Ectodermal cell (in vitro differentiated cells): ENCODE results near the gene SORCS2.

Source experiments
- H3K27ac ChIP-seq: 2 replicates; pipeline ENCODE4 v1.7.0; 2013; ENCODE audit warnings: mild to moderate bottlenecking, low read depth, low read length; ENCODE audit not compliant: insufficient read depth, poor library complexity, severe bottlenecking
- H3K27me3 ChIP-seq: 2 replicates; pipeline ENCODE4 v1.7.0; 2013; ENCODE audit warnings: mild to moderate bottlenecking, low read length; ENCODE audit not compliant: insufficient read depth, control insufficient read depth, poor library complexity, severe bottlenecking
- H3K36me3 ChIP-seq: one replicate; pipeline ENCODE4 v1.7.0; 2013; ENCODE audit warnings: low read length; ENCODE audit not compliant: control insufficient read depth, insufficient read depth
- H3K4me1 ChIP-seq: one replicate; pipeline ENCODE4 v1.7.0; 2013; ENCODE audit warnings: low read length; ENCODE audit not compliant: control insufficient read depth, insufficient read depth
- H3K4me3 ChIP-seq: 2 replicates; pipeline ENCODE4 v1.7.0; 2013; ENCODE audit warnings: low read depth, low read length, control low read depth; ENCODE audit not compliant: insufficient read depth
- H3K9me3 ChIP-seq: 2 replicates; pipeline ENCODE4 v1.7.0; 2013; ENCODE audit warnings: mild to moderate bottlenecking, low read length, moderate library complexity; ENCODE audit not compliant: control insufficient read depth
- WGBS, 2 experiments: methylation state at CpG; one replicate each; pipeline ENCODE4 v1.1.7; 2013; ENCODE audit warnings: missing lambda C conversion rate in 2 of 2; 5-methylcytosine and 5-hydroxymethylcytosine counted together

The SORCS2 gene

GRCh38 chr4:7655511-7656243 lies 463.3 kb downstream of the SORCS2 start:
- Histone ChIP-seq H3K4me1 (peaks cover 40% of the 10 kb centered on the region), H3K4me3 (no peak overlapping the region), H3K9me3 (no peaks in the 10 kb centered on the region), H3K36me3 (no peaks in the 10 kb centered on the region), H3K27ac (no peak overlapping the region), H3K27me3 (peaks cover 8% of the 10 kb centered on the region)
- WGBS, 2 experiments: 48 to 50% methylated on average over 32 of the region's 32 CpGs

- H3K36me3 ChIP-seq: no peaks in the 10 kb centered on the region
- H3K4me3 ChIP-seq: no peak overlapping the region
- H3K9me3 ChIP-seq: no peaks in the 10 kb centered on the region
- H3K27me3 ChIP-seq: peaks cover 8% of the 10 kb centered on the region
- H3K27ac ChIP-seq: no peak overlapping the region
- peaks cover 40% of the 10 kb centered on the region for H3K4me1 ChIP-seq
- WGBS, 2 experiments: 82 to 83% methylated on average over 17 of the region's 17 CpGs
These were observed 464.0 kb downstream of the SORCS2 start for GRCh38 chr4:7656244-7656800.

DNA sequence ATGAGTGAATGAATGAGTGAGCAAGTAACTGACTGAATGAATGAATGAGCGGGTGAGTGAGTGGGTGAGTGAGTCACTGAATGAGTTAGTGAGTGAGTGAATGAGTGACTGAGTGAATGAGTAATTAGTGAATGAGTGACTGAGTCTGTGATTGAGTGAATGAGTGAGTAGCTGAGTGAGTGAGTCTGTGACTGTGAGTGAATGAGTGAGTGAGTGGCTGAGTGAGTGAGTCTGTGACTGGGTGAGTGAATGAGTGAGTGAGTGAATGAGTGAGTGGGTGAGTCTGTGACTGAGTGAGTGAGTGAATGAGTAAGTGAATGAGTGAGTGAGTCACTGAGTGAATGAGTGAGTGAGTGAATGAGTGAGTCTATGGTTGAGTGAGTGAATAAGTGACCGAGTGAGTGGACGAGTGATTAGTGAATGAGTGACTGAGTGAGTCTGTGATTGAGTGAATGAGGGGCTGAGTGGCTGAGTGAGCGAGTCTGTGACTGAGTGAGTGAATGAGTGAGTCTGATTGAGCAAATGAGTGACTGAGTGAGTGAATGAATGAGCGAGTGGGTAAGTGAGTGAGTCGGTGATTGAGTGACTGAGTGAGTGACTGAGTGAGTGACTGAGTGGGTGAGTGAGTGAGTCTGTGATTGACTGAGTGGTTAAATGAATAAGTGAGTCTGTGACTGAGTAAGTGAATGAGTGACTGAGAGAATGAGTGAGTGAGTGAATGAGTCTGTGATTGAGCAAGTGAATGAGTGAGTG lies 465.4 kb downstream of the SORCS2 start:
- Histone ChIP-seq H3K36me3 (no peaks in the 10 kb centered on the region), H3K27ac (no peak overlapping the region), H3K9me3 (no peaks in the 10 kb centered on the region), H3K4me1 (peaks cover 29% of the 10 kb centered on the region), H3K27me3 (peaks cover 8% of the 10 kb centered on the region), H3K4me3 (no peak overlapping the region)
- 93 to 96% methylated on average over 6 of the region's 6 CpGs for WGBS, 2 experiments

- peaks cover 8% of the 10 kb centered on the region for H3K27me3 ChIP-seq
- no peak overlapping the region for H3K4me3 ChIP-seq
- 88 to 90% methylated on average over 5 of the region's 5 CpGs for WGBS, 2 experiments
- no peaks in the 10 kb centered on the region for H3K9me3 ChIP-seq
- no peaks in the 10 kb centered on the region for H3K36me3 ChIP-seq
- H3K4me1 ChIP-seq: peaks cover 27% of the 10 kb centered on the region
- no peak overlapping the region for H3K27ac ChIP-seq
These were observed 466.2 kb downstream of the SORCS2 start for GRCh38 chr4:7658341-7659204.

- Histone ChIP-seq H3K4me3 (no peak overlapping the region), H3K27ac (no peak overlapping the region), H3K4me1 (peaks cover 23% of the 10 kb centered on the region), H3K27me3 (peaks cover 8% of the 10 kb centered on the region), H3K9me3 (no peaks in the 10 kb centered on the region), H3K36me3 (no peaks in the 10 kb centered on the region)
- WGBS, 2 experiments: 90 to 94% methylated on average over 8 of the region's 8 CpGs
These were observed 467.3 kb downstream of the SORCS2 start for GRCh38 chr4:7659429-7660175.

DNA sequence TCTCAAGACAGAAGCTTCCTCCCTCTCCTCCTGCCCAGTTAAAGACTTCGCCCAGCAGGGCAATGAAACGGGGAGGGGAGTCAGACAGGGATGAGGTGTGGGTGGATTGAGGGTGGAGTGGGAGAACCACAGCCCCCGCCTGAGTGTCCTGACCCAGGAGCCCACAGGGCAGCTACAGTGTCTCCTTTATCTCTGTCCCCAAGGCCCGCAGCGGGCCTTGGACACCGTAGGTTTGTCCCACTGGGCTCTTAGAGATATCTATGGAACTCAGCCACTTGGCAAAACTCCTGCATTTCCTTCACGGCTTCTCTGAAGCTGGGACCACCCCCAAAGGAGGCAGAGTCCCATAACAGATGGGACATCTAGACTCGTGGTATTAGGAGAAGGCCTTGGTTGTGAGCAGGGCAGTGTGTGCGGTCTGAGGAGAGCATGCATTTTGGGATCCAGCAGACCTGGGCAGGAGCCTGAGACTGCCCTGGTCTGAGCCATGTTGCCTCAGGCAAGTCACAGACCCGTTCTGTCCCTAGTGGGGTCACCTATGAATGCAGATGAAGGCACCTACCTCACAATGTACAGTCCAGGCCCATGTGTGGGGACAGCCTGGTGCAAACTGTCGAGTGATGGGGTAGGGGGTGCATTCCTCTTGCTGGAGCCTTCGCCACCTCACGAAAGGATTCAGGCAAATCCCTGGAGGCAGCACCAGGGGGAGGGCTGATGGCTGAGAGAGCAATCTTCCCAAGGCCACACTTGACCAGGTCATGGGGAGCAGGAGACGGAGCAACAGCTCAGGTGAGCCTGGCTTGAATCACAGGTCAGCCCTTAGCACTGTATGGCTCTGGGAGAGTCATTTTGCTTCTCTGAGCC lies 468.1 kb downstream of the SORCS2 start:
- Histone ChIP-seq H3K27ac (no peak overlapping the region), H3K27me3 (peaks cover 8% of the 10 kb centered on the region), H3K36me3 (no peaks in the 10 kb centered on the region), H3K9me3 (no peaks in the 10 kb centered on the region), H3K4me3 (no peak overlapping the region), H3K4me1 (peaks cover 15% of the 10 kb centered on the region)
- WGBS, 2 experiments: 89% methylated on average over 14 of the region's 14 CpGs

DNA sequence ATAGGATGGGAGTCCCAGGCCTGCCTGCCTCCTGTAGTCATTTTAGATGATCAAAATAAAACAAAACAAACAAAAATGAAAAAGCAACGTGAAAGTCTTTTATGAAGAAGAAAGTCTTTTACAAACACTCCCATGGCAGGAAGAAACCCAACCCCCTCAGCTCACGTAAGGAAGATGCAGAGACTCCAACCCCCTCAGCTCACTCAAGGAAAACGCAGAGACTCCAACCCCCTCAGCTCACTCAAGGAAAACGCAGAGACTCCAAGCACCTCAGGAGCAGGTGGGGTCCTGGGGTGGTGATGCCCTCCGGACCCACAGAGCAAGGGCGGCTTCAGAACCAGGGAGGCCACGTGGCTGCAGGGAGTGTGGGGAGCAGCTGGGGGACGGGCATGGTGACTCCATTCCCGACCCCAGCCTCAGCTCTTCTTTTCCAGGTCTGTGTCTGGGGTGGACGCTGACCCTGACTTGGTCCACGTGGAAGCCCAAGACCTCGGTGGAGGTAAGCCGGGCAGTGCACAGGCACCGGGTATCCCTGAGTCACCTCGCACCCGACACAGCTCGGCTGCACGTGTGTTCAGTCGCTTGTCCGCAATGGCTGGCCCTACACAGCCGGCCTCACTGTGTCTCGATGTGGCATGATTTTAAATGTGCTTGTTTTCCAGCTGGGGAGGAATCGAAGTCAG lies 468.9 kb downstream of the SORCS2 start:
- 87 to 89% methylated on average over 22 to 23 of the region's 23 CpGs for WGBS, 2 experiments
- H3K36me3 ChIP-seq: no peaks in the 10 kb centered on the region
- H3K27me3 ChIP-seq: peaks cover 4% of the 10 kb centered on the region

GRCh38 chr4:7661846-7662506 lies 469.6 kb downstream of the SORCS2 start:
- 83 to 86% methylated on average over 10 to 12 of the region's 13 CpGs for WGBS, 2 experiments
- Histone ChIP-seq H3K36me3 (no peaks in the 10 kb centered on the region), H3K4me1 (no peaks in the 10 kb centered on the region), H3K27me3 (peaks cover under 1% of the 10 kb centered on the region), H3K4me3 (no peak overlapping the region), H3K27ac (no peak overlapping the region), H3K9me3 (no peaks in the 10 kb centered on the region)

More for the DNA sequence above, 468.9 kb downstream of the SORCS2 start:
- H3K9me3 ChIP-seq: no peaks in the 10 kb centered on the region
- H3K4me1 ChIP-seq: peaks cover 7% of the 10 kb centered on the region
- no peak overlapping the region for H3K4me3 ChIP-seq
- no peak overlapping the region for H3K27ac ChIP-seq
